A673 (cell line): ENCODE results near the gene SELENOT. TPM values are rescaled to one million over a fixed set of nuclear protein-coding genes. Genes with fewer than 3 reads are reported as not detected.
"Not testable (repeated sequence)": the region's sequence is repeated elsewhere in the genome, so short reads cannot be mapped to it uniquely, and the experiment has no call there.

ENCODE experiments used
- BruUV-seq: library from RNA; stranded (reverse); fragments of 400-500 nt; replicated peaks from 2 replicates; lab custom pipeline; 2021; lab: Mats Ljungman, UMichigan
- CTCF ChIA-PET: fragments of 300-600 bp; sonication (Branson Sonifier 250); formaldehyde crosslinking; loops from one replicate; lab custom pipeline; 2022; ENCODE audit warnings: antibody characterized with exemption; lab: Charles Lee
- POLR2A ChIA-PET: fragments of 300-600 bp; sonication (Branson Sonifier 250); formaldehyde crosslinking; loops from one replicate; lab custom pipeline; 2022; ENCODE audit warnings: antibody characterized with exemption; ENCODE audit not compliant: low non-redundant PET; lab: Charles Lee
- DNase-seq: peaks from one replicate; pipeline ENCODE4 v3.0.0-alpha.2; 2015; ENCODE audit warnings: low spot score
- H3K27ac ChIP-seq: fragments of 200-600 bp; sonication (generic); 2 replicates; pipeline ENCODE4 v1.5.1; 2016; ENCODE audit warnings: mixed run types, low read depth, mild to moderate bottlenecking, mixed read lengths, antibody characterized with exemption, low read length; ENCODE audit not compliant: poor library complexity, severe bottlenecking
- H3K27me3 ChIP-seq: fragments of 200-600 bp; sonication (generic); replicated peaks from 2 replicates; pipeline ENCODE4 v1.6.1; 2017; ENCODE audit warnings: mixed run types, low read depth, mild to moderate bottlenecking, mixed read lengths, antibody characterized with exemption, low read length; ENCODE audit not compliant: insufficient read depth, poor library complexity
- H3K36me3 ChIP-seq: fragments of 200-600 bp; sonication (generic); 2 replicates; pipeline ENCODE4 v1.6.1; 2016; ENCODE audit warnings: mixed run types, mild to moderate bottlenecking, mixed read lengths, antibody characterized with exemption, low read length; ENCODE audit not compliant: insufficient read depth, poor library complexity, severe bottlenecking
- H3K4me1 ChIP-seq: fragments of 200-600 bp; sonication (generic); 2 replicates; pipeline ENCODE4 v1.6.1; 2017; ENCODE audit warnings: mixed run types, mild to moderate bottlenecking, mixed read lengths, antibody characterized with exemption, low read length; ENCODE audit not compliant: insufficient read depth, poor library complexity, severe bottlenecking
- H3K4me3 ChIP-seq: fragments of 200-600 bp; sonication (generic); 2 replicates; pipeline ENCODE4 v1.5.1; 2016; ENCODE audit warnings: low read depth, mixed run types, mild to moderate bottlenecking, mixed read lengths, low read length; ENCODE audit not compliant: poor library complexity, severe bottlenecking
- H3K9me3 ChIP-seq: fragments of 200-600 bp; sonication (generic); 2 replicates; pipeline ENCODE4 v1.6.1; 2016; ENCODE audit warnings: mixed run types, low read depth, mild to moderate bottlenecking, mixed read lengths, antibody characterized with exemption, low read length; ENCODE audit not compliant: poor library complexity, severe bottlenecking
- EZH2 ChIP-seq: fragments of 200-600 bp; sonication (generic); IDR thresholded peaks from 2 replicates; pipeline ENCODE4 v1.6.1; 2017; ENCODE audit warnings: borderline replicate concordance, low read depth, mild to moderate bottlenecking, mixed read lengths, antibody characterized with exemption, low read length; ENCODE audit not compliant: poor library complexity, severe bottlenecking
- intact Hi-C: fragments of 100-400 bp; cut with micrococcal nuclease; formaldehyde crosslinking; loops from one replicate; pipeline ENCODE4 v1.10.0; 2022; ENCODE audit not compliant: unreplicated experiment
- total RNA-seq: library from RNA; stranded (reverse); gene quantifications from 2 replicates; pipeline ENCODE4 v1.2.3, GENCODE V29; 2021
- TF ChIP-seq, protein P1 (sequence below): fragments of 300-800, 200-600 bp; sonication (generic); conservative IDR thresholded peaks from 2 replicates; pipeline ENCODE4 v1.5.1; 2017; ENCODE audit warnings: low read depth, mild to moderate bottlenecking, antibody characterized with exemption, low read length, moderate library complexity, mixed read lengths

SELENOT gene
- total RNA-seq, 1 experiment from 2014 or later, result 108 TPM

DNA sequence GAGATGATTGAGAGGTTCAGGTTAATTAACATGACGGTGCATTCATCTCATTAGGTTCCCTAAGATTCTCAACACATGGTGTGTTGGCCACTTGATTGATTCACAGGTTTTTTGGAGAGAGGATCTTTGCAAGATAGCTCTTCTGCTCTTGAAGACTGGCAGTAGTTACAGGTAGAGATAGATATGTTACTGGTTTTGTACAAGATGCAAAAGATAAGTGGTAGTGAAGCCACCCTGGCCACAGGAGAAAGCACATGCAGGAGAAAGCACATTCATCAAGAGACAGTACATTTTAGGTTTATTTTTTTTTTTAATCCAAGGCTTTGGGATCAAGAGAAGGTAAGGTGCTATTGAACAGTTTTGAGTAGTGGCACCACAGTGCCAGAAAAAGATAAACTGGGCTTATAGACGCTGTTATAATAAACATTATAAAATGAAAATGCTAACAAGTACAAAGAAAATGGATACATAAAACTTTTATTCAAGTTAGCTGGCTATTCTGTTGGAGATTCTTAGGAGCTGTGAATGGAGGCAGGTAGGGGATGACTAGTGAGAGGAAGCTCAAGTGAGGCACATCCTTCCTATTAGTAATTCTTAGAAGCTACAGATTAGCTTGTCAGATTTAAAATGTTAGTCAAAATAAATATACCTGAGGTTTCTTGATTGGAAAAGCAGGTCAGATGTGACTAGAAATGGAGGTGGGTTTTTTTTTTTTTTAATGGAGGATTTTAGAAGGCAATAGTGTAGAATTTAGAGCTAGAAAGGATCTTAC lies 10.8 kb downstream of the SELENOT start:
- Histone ChIP-seq H3K9me3 (no peaks in the 10 kb centered on the region), H3K36me3 (peaks cover 21% of the 10 kb centered on the region), H3K4me3 (no peak overlapping the region), H3K4me1 (no peaks in the 10 kb centered on the region), H3K27ac (no peak overlapping the region), H3K27me3 (no peaks in the 10 kb centered on the region)
- BruUV-seq, result no TSS peak
- no peak for DNase-seq
- no peak for TF ChIP-seq EZH2
- TF ChIP-seq, protein P1, sequence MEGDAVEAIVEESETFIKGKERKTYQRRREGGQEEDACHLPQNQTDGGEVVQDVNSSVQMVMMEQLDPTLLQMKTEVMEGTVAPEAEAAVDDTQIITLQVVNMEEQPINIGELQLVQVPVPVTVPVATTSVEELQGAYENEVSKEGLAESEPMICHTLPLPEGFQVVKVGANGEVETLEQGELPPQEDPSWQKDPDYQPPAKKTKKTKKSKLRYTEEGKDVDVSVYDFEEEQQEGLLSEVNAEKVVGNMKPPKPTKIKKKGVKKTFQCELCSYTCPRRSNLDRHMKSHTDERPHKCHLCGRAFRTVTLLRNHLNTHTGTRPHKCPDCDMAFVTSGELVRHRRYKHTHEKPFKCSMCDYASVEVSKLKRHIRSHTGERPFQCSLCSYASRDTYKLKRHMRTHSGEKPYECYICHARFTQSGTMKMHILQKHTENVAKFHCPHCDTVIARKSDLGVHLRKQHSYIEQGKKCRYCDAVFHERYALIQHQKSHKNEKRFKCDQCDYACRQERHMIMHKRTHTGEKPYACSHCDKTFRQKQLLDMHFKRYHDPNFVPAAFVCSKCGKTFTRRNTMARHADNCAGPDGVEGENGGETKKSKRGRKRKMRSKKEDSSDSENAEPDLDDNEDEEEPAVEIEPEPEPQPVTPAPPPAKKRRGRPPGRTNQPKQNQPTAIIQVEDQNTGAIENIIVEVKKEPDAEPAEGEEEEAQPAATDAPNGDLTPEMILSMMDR, result no peak
- intact Hi-C loops, result no loop called here
- POLR2A ChIA-PET, result no interaction called here
- CTCF ChIA-PET, result no interaction called here

- Histone ChIP-seq H3K4me3 (no peak overlapping the region), H3K4me1 (peaks cover 4% of the 10 kb centered on the region), H3K36me3 (peaks cover 10% of the 10 kb centered on the region), H3K27me3 (no peaks in the 10 kb centered on the region), H3K9me3 (no peaks in the 10 kb centered on the region), H3K27ac (no peak overlapping the region)
- intact Hi-C loops, result no loop called here
- ChIA-PET POLR2A (interaction anchor here (0.6 kb wide), 1 partner anchor 82 kb away, joined by 3 read pairs; no protein-coding TSS in a partner anchor), CTCF (no interaction called here)
- no peak for DNase-seq
- no TSS peak for BruUV-seq
- TF ChIP-seq, protein P1, result no peak
- TF ChIP-seq EZH2, result no peak
Observed at GRCh38 chr3:150620002-150620689, 17.0 kb downstream of the SELENOT start.

GRCh38 chr3:150622955-150623354 lies 19.8 kb downstream of the SELENOT start:
- H3K27ac ChIP-seq, intact Hi-C loops, CTCF ChIA-PET, BruUV-seq, H3K4me3 ChIP-seq, H3K27me3 ChIP-seq, H3K9me3 ChIP-seq, DNase-seq, POLR2A ChIA-PET, H3K4me1 ChIP-seq: not testable (repeated sequence)
- peaks cover 35% of the 10 kb centered on the region for H3K36me3 ChIP-seq
